ENCODE data around the gene ADD1.
A peak's percentile ranks its signal among the peaks of the same experiment; 100 is the strongest.
"Not testable (repeated sequence)": the region's sequence is repeated elsewhere in the genome, so short reads cannot be mapped to it uniquely, and the experiment has no call there.

The ADD1 gene

GRCh38 chr4:2950221-2950989 lies 106.8 kb downstream of the ADD1 start:
- DNase-seq: no peak

GRCh38 chr4:2953496-2953895 lies 109.9 kb downstream of the ADD1 start:
- no peak for DNase-seq

DNA sequence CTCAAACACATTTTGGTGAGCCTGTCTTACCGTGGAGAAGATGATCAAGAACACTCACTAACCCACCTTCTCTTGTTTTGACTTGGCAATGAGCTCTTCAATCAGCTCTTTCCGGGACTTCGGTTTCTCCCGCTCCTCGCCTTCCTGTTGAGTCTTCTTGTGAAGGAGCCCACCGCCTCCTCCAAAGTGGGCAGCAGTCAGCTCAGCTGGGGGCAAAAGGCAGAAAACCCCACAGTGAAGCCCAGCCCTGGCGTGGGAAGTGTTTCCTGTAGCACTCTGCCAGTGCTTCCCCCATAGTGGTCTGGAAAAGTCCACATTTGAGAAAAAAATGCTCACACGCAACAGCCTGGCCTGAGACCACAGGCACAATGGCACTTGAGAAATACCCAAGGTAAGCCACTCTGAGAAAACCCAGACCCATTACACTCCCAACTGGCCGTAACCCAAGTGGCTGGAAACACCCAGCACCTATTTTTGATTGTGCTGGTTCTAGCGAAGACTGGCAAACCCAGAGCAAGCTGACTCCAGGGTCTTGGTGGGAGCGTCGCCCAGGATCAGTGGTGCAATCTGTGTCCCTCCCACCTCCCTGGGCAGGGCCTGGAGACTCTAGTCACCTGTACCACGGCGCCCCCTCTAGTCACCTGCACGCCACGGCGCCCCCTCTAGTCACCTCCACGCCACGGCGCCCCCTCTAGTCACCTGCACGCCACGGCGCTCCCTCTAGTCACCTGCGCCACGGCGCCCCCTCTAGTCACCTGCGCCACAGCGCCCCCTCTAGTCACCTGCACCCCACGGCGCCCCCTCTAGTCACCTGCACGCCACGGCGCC lies 110.9 kb downstream of the ADD1 start:
- peak in 1 of 2 donors; percentile 71 for DNase-seq

- DNase-seq: not testable (repeated sequence)
Measured at GRCh38 chr4:2955186-2956044, 111.8 kb downstream of the ADD1 start.

- no peak for DNase-seq
Measured at GRCh38 chr4:2958446-2958845, 114.8 kb downstream of the ADD1 start.

DNA sequence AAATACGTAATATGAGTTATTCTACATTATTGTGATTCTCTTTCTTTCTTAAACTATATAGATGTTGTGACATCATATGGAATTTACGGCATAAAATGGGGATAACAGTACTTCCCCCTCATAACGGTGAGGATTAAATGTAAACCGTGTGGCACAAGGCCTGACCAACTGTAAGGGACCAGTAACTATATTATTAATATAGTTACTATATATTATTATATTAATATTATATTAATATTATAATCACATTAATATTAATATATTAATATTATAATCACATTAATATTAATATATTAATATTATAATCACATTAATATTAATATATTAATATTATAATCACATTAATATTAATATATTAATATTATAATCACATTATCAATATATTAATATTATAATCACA lies 116.8 kb downstream of the ADD1 start:
- not testable (repeated sequence) for DNase-seq

- no peak for DNase-seq
Measured at GRCh38 chr4:2961421-2961810, 117.8 kb downstream of the ADD1 start.

GRCh38 chr4:2961811-2962441 lies 118.3 kb downstream of the ADD1 start:
- peak; percentile 59 to 62 for DNase-seq

DNA sequence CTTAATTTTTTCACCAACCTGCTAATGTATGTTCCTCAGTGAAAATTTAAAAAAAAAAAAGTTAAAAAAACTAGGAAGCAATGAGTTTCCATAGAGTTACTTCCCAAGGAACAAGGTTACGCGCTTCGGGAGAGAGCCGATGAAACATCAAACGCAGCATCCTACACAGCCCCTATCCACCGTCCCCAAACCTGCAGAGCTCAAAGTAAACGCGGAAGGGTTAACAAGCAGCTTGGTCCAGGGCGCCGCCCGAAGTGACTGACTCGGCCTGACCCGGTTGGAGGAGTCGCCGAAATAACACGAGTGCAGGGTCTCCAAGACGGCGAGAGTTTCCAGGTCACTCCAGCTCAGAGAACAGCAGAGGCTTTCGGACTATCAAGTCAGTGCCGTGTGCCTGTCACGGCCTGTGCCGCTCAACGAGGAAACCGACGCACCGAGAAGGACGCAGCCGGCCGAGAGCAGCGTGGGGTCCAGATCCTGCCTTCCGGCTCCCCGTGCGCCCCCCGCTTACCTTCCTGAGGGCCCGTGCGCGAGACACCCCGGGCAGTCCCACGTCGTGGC lies 119.0 kb downstream of the ADD1 start:
- no peak for DNase-seq

- DNase-seq: peak; percentile 94 to 96
Measured at GRCh38 chr4:2963175-2963965, 119.7 kb downstream of the ADD1 start, which contains the start of the genes GRK4 and NOP14. Gene GRK4, plus strand, starts transcription at chr4:2963571. Its CDS starts 500 bp downstream, at chr4:2964071. Gene NOP14, minus strand, starts transcription at chr4:2963406. Its CDS starts 87 bp downstream, at chr4:2963319.

DNA sequence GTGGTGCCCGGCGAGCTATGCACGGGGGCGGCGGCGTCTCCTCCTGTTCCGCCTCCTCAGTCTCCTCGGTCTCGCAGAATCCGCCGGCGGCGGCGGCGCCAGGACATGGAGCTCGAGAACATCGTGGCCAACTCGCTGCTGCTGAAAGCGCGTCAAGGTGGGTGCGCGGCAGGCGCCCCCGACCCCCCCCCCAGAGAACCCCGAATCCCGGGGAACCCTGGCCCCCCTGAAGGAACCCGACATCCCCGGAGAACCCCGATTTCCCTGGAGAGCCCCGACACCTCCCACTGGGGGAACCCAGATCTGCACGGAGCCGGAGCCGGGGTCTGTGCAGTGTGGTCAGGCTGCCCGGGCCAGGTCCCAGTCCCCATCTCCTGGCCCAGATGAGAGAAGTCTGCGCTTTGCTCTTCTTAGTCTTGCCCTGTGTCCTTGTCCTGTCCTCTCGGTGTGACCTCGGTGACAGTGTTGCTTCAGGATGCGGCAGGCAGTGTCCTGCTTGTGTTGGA lies 120.4 kb downstream of the ADD1 start:
- DNase-seq: no peak

- DNase-seq: no peak
Measured at GRCh38 chr4:2964706-2965258, 121.1 kb downstream of the ADD1 start.

GRCh38 chr4:2965262-2965661 lies 121.6 kb downstream of the ADD1 start:
- DNase-seq: no peak

DNA sequence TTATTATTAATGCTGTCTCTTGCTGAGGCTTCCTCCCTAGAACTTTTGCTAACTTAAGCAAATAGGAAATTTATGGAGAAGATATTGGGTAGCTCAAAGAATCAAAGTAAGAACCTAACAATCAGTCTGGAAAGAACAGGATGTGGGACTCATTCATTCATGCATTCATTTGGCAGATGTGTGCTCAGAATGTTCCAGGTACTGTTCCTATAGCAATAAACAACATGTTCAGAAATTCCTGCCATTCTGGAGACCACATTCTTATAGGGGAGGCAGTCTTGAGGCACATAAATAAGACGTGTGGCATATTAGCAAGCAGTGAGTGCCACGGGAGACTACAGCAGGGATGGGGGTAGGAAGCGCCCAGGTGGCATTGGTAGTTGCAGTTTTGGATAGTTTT lies 124.7 kb downstream of the ADD1 start:
- no peak for DNase-seq

- no peak for DNase-seq
Measured at GRCh38 chr4:2971275-2971674, 127.6 kb downstream of the ADD1 start.

- DNase-seq: no peak
Measured at GRCh38 chr4:2977211-2978088, 133.8 kb downstream of the ADD1 start.
